ENCODE results near the gene FAM193A.

- TF ChIP-seq EZH2 (IDR thresholded peaks at IDR 0.05) (no peak), POLR2AphosphoS5 (IDR thresholded peaks at IDR 0.05; ENCODE audit: borderline replicate concordance, low read depth, low read length) (no peak), FOXP2 (optimal IDR thresholded peaks at IDR 0.05; ENCODE audit: control extremely low read depth, extremely low read length, insufficient read depth) (no peak)
These were observed 155.5 kb downstream of the FAM193A start for GRCh38 chr4:2691952-2692435.

Data from SK-N-MC (cell line).